Spleen (tissue), 7 donors: ENCODE data around the gene AP1B1.

ENCODE experiments used
- CTCF ChIP-seq, 11 experiments: fragments of 200-600 bp in 7 of 11; fragments of 450-650 bp in 4 of 11; sonication (generic) in 4 of 11; IDR thresholded peaks in 8 of 11; conservative IDR thresholded peaks in 3 of 11; 1 replicate in 7 of 11; 2 replicates in 4 of 11; pipeline versions ENCODE4 v1.4.0 to v1.8.0; 2016 to 2021; ENCODE audit warnings: antibody characterized with exemption in 11 of 11, inconsistent platforms in 4 of 11, mild to moderate bottlenecking in 1 of 11
- POLR2A ChIP-seq, 3 donors: fragments of 450-650 bp; IDR thresholded peaks; one replicate each; pipeline ENCODE4 v1.5.1; 2017; ENCODE audit warnings: antibody characterized with exemption in 3 of 3, mild to moderate bottlenecking in 1 of 3
- POLR2AphosphoS5 ChIP-seq, 3 donors: sonication (generic); formaldehyde crosslinking; IDR thresholded peaks; one replicate each; pipeline ENCODE4 v1.5.1; 2017; ENCODE audit warnings: antibody characterized with exemption in 3 of 3
- donor health status: DM: no; HTN: no; CAD: no; lungs with moderate emphysema.
- donor health status: DM: no; HTN: no; CAD: no.
- donor health status: DM: no; HTN: no; CAD: no.

- TF ChIP-seq CTCF (IDR thresholded peaks at IDR 0.05 in 8 of 11, conservative IDR thresholded peaks at IDR 0.05 in 3 of 11) (no peak), POLR2A (IDR thresholded peaks at IDR 0.05) (no peak), POLR2AphosphoS5 (IDR thresholded peaks at IDR 0.05) (no peak)
Observed at GRCh38 chr22:29308791-29309262, 79.5 kb downstream of the AP1B1 start.
